Skin of body (tissue), 3 donors: ENCODE results near the gene SETD1A. TPM values are rescaled to one million over a fixed set of nuclear protein-coding genes. Genes with fewer than 3 reads are reported as not detected.
A peak's percentile ranks its signal among the peaks of the same experiment; 100 is the strongest.
"Not testable (repeated sequence)": the region's sequence is repeated elsewhere in the genome, so short reads cannot be mapped to it uniquely, and the experiment has no call there.

Source experiments
- DNase-seq: peaks from one replicate; lab custom pipeline; 2025; lab: John Stamatoyannopoulos, UW
- small RNA-seq: library from RNA; depleted of rRNA; stranded (forward); fragments of <200 nt; gene quantifications from one replicate; pipeline ENCODE3, GENCODE V24; 2014; ENCODE audit warnings: low replicate concordance
- total RNA-seq: library from RNA; depleted of rRNA; stranded (reverse); fragments of >200 nt; gene quantifications from one replicate; pipeline ENCODE4 v1.2.3, GENCODE V29; 2014

Gene SETD1A
- total RNA-seq, 1 donor from 2014 or later, result 4.1 TPM

DNA sequence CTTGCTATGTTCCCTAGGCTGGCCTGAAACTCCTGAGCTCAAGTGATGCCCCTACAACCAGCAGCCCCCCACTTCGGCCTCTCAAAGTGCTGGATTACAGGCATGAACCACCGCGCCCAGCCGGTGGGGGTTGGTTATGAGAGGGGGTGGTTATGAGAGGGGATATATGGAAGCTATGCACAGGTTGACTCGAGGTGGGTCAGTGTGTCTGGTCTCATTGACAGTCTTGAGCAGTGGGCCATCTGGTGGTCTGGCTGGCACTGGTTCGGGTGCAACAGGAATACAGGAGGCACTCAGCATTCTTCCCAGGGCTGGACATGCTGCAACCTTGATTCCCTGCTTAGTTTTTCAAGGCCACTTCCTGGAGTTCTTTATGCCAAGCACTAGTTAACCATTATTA lies 58.5 kb downstream of the SETD1A start:
- no peak for DNase-seq

DNA sequence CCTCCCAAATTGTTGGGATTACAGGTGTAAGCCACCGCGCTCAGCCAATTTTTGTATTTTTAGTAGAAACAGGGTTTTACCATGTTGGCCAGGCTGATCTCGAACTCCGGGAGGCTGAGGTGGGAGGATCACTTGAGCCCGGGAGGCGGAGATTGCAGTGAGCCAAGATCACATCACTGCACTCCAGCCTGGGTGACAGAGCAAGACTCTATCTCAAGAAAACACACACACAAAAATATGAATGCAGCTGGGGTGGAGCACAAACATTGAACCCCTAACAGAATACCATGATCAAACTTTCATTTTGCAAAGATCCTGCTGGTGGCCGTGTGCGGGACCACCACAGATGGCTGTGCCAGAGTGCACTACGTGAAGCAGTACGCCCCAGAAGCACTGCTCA lies 60.2 kb downstream of the SETD1A start:
- not testable (repeated sequence) for DNase-seq

DNA sequence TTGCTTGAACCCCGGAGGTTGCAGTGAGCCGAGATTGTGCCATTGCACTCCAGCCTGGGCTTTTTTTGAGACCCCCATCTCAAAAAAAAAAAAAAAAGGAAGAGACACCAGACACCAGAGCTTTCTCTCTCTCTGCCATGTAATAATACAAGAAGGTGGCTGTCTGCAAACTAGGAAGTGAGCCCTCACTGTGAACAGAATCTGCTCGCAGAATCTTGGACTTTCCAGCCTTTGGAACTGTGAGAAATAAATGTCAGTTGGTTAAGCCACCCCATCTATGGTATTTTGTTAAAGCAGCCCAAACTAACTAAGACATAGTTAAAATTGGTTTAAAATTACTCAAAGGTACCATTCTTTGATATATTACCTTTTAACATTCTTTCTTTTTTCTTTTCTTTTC lies 63.0 kb downstream of the SETD1A start:
- no peak for DNase-seq

DNA sequence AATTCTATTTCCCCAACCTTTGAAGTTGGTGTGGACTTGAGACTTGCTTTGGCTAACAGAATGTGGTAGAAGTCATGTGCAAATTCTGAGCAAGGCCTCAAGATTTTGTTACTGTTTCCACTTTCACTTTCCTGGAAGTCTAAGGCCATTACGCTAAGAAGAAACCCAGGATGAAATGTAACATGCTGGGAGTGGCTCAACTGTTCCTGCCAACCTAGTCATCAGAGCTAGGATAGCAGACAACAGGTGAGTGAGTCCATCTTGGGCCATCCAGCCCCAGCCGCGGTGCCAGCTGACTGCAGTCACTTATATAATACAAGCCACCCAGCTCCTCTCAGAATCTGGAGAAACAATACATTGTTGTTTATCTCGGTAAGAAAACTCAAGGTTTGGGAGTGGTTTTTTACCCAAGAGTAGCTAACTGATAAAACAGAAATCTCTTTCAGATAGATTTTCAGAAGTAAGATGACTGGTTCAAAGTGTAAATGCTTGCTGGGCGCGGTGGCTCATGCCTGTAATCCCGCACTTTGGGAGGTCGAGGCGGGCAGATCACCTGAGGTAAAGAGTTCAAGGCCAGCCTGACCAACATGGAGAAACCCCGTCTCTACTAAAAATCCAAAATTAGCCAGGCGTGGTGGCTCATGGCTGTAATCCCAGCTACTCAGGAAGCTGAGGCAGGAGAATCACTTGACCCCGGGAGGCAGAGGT lies 65.1 kb downstream of the SETD1A start:
- DNase-seq, result no peak

DNA sequence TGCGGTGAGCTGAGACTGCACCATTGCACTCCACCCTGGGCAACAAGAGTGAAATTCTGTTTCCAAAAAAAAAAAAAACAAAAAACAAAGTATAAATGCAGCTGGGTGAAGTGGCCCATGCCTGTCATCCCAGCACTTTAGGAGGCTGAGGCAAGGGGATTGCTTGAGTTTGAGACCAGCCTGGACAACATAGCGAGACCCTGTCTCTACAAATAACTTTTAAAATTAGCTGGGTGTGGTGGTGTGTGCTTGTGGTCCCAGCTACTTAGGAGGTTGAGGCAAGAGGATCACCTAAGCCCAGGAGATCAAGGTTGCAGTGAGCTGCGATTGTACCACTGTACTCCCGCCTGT lies 65.7 kb downstream of the SETD1A start:
- DNase-seq, result no peak

DNA sequence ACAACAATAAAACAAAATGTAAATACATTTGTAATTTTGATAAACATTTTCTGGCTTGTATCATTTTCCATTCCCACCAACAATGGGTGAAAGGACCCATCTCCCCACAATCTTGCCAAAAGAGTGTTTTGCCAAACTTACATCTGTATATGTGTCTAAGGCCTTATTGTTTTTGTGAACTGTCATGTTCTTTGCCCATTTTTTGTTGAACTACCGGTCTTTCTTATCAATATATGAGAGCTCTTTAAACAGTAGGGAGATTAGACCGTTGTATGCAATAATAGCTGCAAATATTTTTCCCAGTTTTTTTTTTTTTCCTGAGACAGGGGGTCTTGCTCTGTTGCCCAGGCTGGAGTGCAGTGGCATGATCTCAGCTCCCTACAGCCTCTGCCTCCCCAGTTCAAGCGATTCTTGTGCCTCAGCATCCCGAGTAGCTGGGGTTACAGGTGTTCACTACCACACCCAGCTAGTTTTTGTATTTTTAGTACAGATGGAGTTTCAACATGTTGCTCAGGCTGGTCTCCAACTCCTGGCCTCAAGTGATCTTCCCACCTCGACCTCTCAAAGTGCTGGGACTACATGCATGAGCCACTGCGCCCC lies 66.2 kb downstream of the SETD1A start:
- no peak for DNase-seq

DNA sequence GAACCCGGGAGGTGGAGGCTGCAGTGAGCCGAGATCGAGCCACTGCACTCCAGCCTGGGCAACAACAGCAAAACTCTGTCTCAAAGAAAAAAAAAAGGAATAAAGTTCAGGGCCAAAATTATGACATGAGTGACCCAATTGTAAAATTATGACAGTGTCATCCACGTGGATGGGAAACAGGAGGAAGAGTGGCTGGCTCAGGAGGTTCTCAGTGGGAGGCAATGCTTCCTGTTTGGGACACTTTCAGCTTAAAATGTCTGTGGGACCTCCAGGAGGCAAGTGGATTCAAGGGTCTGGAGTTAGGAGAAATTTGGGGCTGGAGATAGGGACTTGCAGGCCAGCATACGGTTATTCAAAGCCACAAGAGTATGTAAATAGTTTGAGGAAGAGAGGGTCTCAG lies 67.8 kb downstream of the SETD1A start:
- no peak for DNase-seq

DNA sequence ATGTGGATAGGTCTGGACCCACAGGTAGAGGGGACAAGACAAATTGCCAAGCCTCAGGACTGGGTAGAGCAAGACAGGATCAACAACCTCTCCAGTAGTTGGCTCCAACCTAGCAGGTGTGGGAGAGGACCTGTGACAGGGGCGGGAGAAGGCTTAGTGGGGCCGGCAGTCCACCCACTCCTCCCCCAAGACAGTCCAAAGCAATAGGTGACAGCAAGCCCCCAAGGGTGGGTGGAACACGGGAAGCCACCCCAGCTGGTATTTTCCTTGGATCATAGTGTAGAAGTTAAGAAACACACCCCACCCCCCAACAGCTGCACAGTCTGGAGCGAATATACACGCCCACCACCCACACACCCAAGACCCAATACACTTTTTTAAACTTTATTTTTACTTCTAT lies 71.7 kb downstream of the SETD1A start:
- no peak for DNase-seq

DNA sequence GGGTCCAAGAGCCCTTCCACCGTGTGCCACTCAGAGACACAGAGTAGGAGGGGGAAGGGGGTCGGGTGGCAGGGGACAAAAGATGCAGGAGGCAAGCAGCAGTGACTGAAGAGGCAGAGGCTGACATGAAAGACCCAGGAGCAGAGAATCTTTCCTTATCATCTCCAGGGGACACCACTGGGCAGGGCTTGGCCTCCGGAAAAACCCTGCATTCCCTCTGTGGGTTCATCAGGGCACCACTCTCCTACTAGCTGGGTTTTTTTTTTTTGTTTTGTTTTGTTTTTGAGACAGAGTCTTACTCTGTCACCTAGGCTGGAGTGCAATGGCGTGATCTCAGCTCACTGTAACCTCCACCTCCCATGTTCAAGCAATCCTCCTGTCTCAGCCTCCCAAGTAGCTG lies 73.7 kb downstream of the SETD1A start:
- DNase-seq, result no peak

DNA sequence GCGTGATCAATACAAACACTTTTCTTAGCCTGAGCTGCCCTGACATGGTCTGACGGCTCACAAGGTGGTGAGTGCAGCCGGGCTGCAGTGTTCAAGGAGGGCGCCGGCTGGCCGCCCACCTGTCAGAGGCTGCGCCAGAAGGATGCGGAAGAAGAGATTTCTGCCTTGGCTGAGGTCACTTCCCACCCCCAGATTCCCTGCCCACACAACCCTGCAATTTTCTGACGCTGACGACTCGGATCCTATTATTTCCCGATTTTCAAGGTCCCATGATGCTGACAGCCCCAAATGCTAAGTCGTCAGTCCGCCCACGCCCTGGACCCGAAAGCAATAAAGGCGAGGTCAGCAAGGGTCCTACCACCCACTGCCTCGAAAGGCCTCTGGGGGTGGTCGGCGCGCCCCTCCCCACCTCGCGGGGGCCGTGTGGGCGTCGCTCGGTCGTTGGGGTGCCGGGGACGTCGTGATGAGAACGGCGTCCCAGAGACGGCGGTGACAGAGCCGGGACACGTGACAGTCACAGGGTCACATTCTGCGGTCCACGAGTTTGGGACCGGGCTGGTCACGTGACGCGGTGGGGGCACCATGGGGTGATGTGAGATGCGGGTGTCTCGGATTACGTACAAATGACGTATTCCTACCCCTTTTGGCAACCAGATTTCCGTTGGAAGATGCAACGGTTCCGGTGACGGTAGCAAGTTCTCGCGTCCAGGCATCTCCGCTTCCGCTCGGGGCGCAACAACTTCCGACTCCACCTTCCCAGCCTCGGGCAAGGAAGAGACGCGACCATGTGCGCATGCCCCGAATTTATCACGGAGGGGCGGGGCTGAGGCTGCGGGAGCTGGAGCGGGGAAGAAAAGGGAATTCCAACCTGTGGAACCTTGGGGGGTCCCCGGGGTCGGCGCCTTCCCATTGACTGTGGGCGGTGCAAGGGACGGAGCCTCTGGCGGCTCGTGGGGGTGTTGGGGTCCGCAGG lies 75.5 kb downstream of the SETD1A start, which contains the start of gene STX4:
Gene STX4, plus strand, starts transcription at position 823 of the 973 bp plus-strand sequence. CDS start 248 bp downstream, outside the sequence.
- peak; percentile 98 for DNase-seq

DNA sequence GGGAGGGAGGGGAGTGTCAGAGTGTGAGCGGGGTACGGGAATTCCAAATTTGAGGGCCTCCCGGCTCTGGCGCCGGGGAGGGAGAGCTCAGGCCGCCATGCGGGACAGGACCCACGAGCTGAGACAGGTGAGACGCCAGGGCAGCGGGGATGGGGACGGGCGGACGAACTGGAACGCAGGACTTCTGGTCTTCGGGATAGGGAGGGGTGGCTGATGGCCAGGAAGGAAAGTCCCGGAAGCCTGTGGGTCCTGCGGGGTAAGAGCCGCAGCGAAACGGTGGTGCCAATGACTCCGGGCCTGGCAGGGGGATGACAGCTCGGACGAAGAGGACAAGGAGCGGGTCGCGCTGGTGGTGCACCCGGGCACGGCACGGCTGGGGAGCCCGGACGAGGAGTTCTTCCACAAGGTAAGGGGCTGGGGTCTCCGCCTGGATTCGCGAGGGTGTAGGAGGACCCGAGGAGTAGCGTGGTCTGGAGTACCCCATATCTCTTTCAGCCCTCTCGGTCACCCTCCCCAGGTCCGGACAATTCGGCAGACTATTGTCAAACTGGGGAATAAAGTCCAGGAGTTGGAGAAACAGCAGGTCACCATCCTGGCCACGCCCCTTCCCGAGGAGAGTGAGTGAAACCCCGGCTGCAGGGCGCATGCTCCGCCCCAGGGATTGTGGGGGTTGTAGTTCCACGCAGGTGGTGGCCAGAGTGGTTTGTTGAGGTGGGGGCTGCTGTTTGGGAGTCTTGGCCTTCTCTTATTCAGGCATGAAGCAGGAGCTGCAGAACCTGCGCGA lies 76.3 kb downstream of the SETD1A start:
- DNase-seq, result peak; percentile 52

Small RNA genes within 50 kb of the gene (small RNA-seq; reads per million reads assigned to genes)
- gene AC135048.1, result not detected

Other genes starting within 250 kb of the SETD1A start
- 13.6 TPM for gene PHKG2, start 209.3 kb upstream of the SETD1A start, total RNA-seq
- gene CFAP119, start 195.7 kb upstream of the SETD1A start, total RNA-seq, result 0.79 TPM
- gene RNF40, start 195.4 kb upstream of the SETD1A start, total RNA-seq, result 48.4 TPM
- gene ZNF629, start 170.5 kb upstream of the SETD1A start, total RNA-seq, result 5.2 TPM
- gene BCL7C, start 63.7 kb upstream of the SETD1A start, total RNA-seq, result 20.7 TPM
- 0.59 TPM for gene CTF1, start 61.1 kb upstream of the SETD1A start, total RNA-seq
- 9.8 TPM for gene FBXL19, start 34.2 kb upstream of the SETD1A start, total RNA-seq
- gene ORAI3, start 8.7 kb upstream of the SETD1A start, total RNA-seq, result 10.3 TPM
- 8.5 TPM for gene HSD3B7, start 27.5 kb downstream of the SETD1A start, total RNA-seq
- gene STX1B, start 52.9 kb downstream of the SETD1A start, total RNA-seq, result 0.89 TPM
- gene STX4, start 75.8 kb downstream of the SETD1A start, total RNA-seq, result 26.3 TPM
- gene ZNF668, start 116.5 kb downstream of the SETD1A start, total RNA-seq, result 3.5 TPM
- gene ZNF646, start 116.7 kb downstream of the SETD1A start, total RNA-seq, result 8.9 TPM
- 1.5 TPM for gene PRSS53, start 131.2 kb downstream of the SETD1A start, total RNA-seq
- gene VKORC1, start 137.0 kb downstream of the SETD1A start, total RNA-seq, result 37.4 TPM
- 10.4 TPM for gene BCKDK, start 150.6 kb downstream of the SETD1A start, total RNA-seq
- 41.3 TPM for gene KAT8, start 159.9 kb downstream of the SETD1A start, total RNA-seq
- 9.6 TPM for gene PRSS8, start 178.0 kb downstream of the SETD1A start, total RNA-seq
- gene PRSS36, start 192.3 kb downstream of the SETD1A start, total RNA-seq, result 0.99 TPM
- gene FUS, start 222.4 kb downstream of the SETD1A start, total RNA-seq, result 84.9 TPM
- 38.9 TPM for gene PYCARD, start 245.0 kb downstream of the SETD1A start, total RNA-seq